Neural cell (in vitro differentiated cells): ENCODE results near the gene BABAM2. TPM values are rescaled to one million over a fixed set of nuclear protein-coding genes. Genes with fewer than 3 reads are reported as not detected.

Experiments
- H2AFZ ChIP-seq: fragments of 200-600, 300-800 bp; sonication (generic), shearing (Covaris generic); 2 replicates; pipeline ENCODE4 v1.6.0; 2014; ENCODE audit warnings: low read depth, mild to moderate bottlenecking, antibody characterized with exemption, low read length, moderate library complexity
- H3F3A ChIP-seq: fragments of 200-600 bp; shearing (Covaris generic); 2 replicates; pipeline ENCODE4 v1.6.1; 2016; ENCODE audit warnings: mild to moderate bottlenecking, moderate library complexity, mixed read lengths, antibody characterized with exemption, low read length; ENCODE audit not compliant: insufficient read depth, poor library complexity, severe bottlenecking
- H3K27ac ChIP-seq: fragments of 200-600, 300-800 bp; sonication (generic), shearing (Covaris generic); 2 replicates; pipeline ENCODE4 v1.5.1; 2014; ENCODE audit warnings: mild to moderate bottlenecking, low read length, moderate library complexity
- H3K27me3 ChIP-seq: fragments of 300-800, 200-600 bp; sonication (generic), shearing (Covaris generic); 2 replicates; pipeline ENCODE4 v1.6.0; 2014; ENCODE audit warnings: mild to moderate bottlenecking, low read depth, low read length, moderate library complexity; ENCODE audit not compliant: insufficient read depth
- H3K36me3 ChIP-seq: fragments of 300-800, 200-600 bp; sonication (generic), shearing (Covaris generic); 2 replicates; pipeline ENCODE4 v1.5.1; 2014; ENCODE audit warnings: mild to moderate bottlenecking, antibody characterized with exemption, low read length, moderate library complexity; ENCODE audit not compliant: insufficient read depth
- H3K4me2 ChIP-seq: fragments of 300-800, 200-600 bp; sonication (generic), shearing (Covaris generic); 2 replicates; pipeline ENCODE4 v1.6.0; 2014; ENCODE audit warnings: mild to moderate bottlenecking, low read length
- H3K4me3 ChIP-seq: fragments of 300-800, 200-600 bp; sonication (generic), shearing (Covaris generic); 2 replicates; pipeline ENCODE4 v1.5.1; 2014; ENCODE audit warnings: mild to moderate bottlenecking, low read length, moderate library complexity
- H3K79me2 ChIP-seq: fragments of 200-600 bp; shearing (Covaris generic); replicated peaks from 2 replicates; pipeline ENCODE4 v1.6.0; 2014; ENCODE audit warnings: mild to moderate bottlenecking, low read length, moderate library complexity; ENCODE audit not compliant: insufficient read depth
- H3K9ac ChIP-seq: fragments of 300-800, 200-600 bp; sonication (generic), shearing (Covaris generic); 2 replicates; pipeline ENCODE4 v1.6.1; 2016; ENCODE audit warnings: mild to moderate bottlenecking, low read length, mixed read lengths
- H3K9me2 ChIP-seq: fragments of 200-600 bp; shearing (Covaris generic); 2 replicates; pipeline ENCODE4 v1.6.1; 2016; ENCODE audit warnings: mild to moderate bottlenecking, low read length, mixed read lengths; ENCODE audit not compliant: insufficient read depth
- H3K9me3 ChIP-seq: fragments of 200-600, 300-800 bp; sonication (generic), shearing (Covaris generic); 2 replicates; pipeline ENCODE4 v1.6.1; 2016; ENCODE audit warnings: mild to moderate bottlenecking, mixed run types, low read length, moderate library complexity, mixed read lengths
- H4K20me1 ChIP-seq: fragments of 200-600 bp; shearing (Covaris generic); 2 replicates; pipeline ENCODE4 v1.6.1; 2016; ENCODE audit warnings: mild to moderate bottlenecking, mixed run types; ENCODE audit not compliant: insufficient read depth
- EP300 ChIP-seq: fragments of 450-650 bp; conservative IDR thresholded peaks from 2 replicates; pipeline ENCODE4 v1.6.1; 2014; ENCODE audit warnings: antibody characterized with exemption, mild to moderate bottlenecking, moderate library complexity; ENCODE audit not compliant: poor library complexity, severe bottlenecking
- EZH2 ChIP-seq: fragments of 200-600, 300-800 bp; shearing (Covaris generic), sonication (generic); IDR thresholded peaks from 2 replicates; pipeline ENCODE4 v1.6.1; 2014; ENCODE audit warnings: antibody characterized with exemption, low read length, borderline replicate concordance, mild to moderate bottlenecking; ENCODE audit not compliant: insufficient read depth, poor library complexity, severe bottlenecking
- MXI1 ChIP-seq: fragments of 450-650 bp; conservative IDR thresholded peaks from 2 replicates; pipeline ENCODE4 v1.6.1; 2014; ENCODE audit warnings: antibody characterized with exemption, mild to moderate bottlenecking; ENCODE audit not compliant: poor library complexity, severe bottlenecking
- RAD21 ChIP-seq: fragments of 450-650 bp; conservative IDR thresholded peaks from 2 replicates; pipeline ENCODE4 v1.6.1; 2014; ENCODE audit warnings: antibody characterized with exemption, mild to moderate bottlenecking, moderate library complexity
- SMC3 ChIP-seq: fragments of 450-650 bp; conservative IDR thresholded peaks from 2 replicates; pipeline ENCODE4 v1.6.1; 2014; ENCODE audit warnings: antibody characterized with exemption, mild to moderate bottlenecking, moderate library complexity; ENCODE audit not compliant: poor library complexity
- TAF1 ChIP-seq: IDR thresholded peaks from 2 replicates; pipeline ENCODE4 v1.6.1; 2012; ENCODE audit warnings: low read depth
- polyA plus RNA-seq: library from polyadenylated mRNA; depleted of rRNA; stranded (reverse); fragments of >200 nt; gene quantifications from 2 replicates; pipeline ENCODE4 v1.2.3, GENCODE V29; 2014
- TF ChIP-seq, protein P1 (sequence below): fragments of 450-650 bp; IDR thresholded peaks from 2 replicates; pipeline ENCODE4 v1.5.1; 2014; ENCODE audit warnings: antibody characterized with exemption, mild to moderate bottlenecking, moderate library complexity; ENCODE audit not compliant: poor library complexity, severe bottlenecking
- TF ChIP-seq, protein P2 (sequence below): IDR thresholded peaks from 2 replicates; pipeline ENCODE4 v1.6.1; 2012; ENCODE audit warnings: borderline replicate concordance

BABAM2 gene
- polyA plus RNA-seq, 1 donor from 2014 or later = 15.3 TPM

DNA sequence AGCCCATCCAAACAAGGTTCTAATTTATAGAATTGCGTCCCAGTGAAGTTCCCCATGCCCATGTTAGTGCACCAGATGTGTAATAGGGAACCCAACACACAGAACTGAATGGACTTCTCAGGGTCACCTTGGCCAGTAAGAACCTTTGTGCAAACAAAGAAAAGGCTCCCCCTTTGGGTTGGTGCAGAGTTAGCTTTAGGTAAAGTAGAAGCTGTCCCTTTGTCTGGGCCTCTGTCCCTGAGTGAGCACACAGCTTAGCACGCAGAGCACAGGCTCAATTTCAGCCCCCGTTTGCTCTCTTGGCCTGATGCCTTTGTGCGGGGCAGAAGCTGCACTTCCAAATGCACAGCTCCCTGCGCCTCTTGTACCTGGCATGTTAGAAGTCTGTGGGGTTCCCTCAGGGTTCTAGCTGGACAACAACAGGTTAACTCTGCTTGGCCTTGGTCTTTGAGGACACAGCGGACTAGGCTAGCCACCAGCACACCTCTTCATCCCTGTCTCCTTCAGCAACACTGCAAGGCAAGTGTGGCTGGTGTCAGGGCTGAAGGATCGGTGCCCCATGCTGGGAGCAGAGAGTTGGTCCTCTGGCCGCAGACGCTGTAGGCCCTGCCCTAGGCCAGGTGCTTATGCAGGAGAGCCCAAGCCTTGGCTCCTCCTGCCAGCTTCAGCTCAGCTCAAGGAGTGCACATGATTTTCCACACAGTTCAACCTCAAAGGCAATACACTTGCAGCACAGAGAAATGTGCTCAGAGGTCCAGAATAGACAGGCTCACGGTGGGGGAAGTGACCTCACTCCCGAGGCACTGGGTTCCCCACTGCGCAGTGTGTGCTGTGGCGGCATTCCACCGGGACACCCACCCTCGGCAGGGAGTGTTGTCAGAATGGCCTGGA lies 428.8 kb downstream of the BABAM2 start:
- no peaks in the 10 kb centered on the region for H3K27me3 ChIP-seq
- H3K9me2 ChIP-seq = no peaks in the 10 kb centered on the region
- no peaks in the 10 kb centered on the region for H3K79me2 ChIP-seq
- H3K4me2 ChIP-seq = no peak overlapping the region
- TF ChIP-seq MXI1 = no peak
- TF ChIP-seq, protein P1, sequence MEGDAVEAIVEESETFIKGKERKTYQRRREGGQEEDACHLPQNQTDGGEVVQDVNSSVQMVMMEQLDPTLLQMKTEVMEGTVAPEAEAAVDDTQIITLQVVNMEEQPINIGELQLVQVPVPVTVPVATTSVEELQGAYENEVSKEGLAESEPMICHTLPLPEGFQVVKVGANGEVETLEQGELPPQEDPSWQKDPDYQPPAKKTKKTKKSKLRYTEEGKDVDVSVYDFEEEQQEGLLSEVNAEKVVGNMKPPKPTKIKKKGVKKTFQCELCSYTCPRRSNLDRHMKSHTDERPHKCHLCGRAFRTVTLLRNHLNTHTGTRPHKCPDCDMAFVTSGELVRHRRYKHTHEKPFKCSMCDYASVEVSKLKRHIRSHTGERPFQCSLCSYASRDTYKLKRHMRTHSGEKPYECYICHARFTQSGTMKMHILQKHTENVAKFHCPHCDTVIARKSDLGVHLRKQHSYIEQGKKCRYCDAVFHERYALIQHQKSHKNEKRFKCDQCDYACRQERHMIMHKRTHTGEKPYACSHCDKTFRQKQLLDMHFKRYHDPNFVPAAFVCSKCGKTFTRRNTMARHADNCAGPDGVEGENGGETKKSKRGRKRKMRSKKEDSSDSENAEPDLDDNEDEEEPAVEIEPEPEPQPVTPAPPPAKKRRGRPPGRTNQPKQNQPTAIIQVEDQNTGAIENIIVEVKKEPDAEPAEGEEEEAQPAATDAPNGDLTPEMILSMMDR = no peak
- TF ChIP-seq EP300 = no peak
- TF ChIP-seq, protein P2, sequence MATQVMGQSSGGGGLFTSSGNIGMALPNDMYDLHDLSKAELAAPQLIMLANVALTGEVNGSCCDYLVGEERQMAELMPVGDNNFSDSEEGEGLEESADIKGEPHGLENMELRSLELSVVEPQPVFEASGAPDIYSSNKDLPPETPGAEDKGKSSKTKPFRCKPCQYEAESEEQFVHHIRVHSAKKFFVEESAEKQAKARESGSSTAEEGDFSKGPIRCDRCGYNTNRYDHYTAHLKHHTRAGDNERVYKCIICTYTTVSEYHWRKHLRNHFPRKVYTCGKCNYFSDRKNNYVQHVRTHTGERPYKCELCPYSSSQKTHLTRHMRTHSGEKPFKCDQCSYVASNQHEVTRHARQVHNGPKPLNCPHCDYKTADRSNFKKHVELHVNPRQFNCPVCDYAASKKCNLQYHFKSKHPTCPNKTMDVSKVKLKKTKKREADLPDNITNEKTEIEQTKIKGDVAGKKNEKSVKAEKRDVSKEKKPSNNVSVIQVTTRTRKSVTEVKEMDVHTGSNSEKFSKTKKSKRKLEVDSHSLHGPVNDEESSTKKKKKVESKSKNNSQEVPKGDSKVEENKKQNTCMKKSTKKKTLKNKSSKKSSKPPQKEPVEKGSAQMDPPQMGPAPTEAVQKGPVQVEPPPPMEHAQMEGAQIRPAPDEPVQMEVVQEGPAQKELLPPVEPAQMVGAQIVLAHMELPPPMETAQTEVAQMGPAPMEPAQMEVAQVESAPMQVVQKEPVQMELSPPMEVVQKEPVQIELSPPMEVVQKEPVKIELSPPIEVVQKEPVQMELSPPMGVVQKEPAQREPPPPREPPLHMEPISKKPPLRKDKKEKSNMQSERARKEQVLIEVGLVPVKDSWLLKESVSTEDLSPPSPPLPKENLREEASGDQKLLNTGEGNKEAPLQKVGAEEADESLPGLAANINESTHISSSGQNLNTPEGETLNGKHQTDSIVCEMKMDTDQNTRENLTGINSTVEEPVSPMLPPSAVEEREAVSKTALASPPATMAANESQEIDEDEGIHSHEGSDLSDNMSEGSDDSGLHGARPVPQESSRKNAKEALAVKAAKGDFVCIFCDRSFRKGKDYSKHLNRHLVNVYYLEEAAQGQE = no peak
- no peak for TF ChIP-seq SMC3
- no peak for TF ChIP-seq TAF1
- no peaks in the 10 kb centered on the region for H3K9me3 ChIP-seq
- H3K36me3 ChIP-seq = no peaks in the 10 kb centered on the region
- no peaks in the 10 kb centered on the region for H3F3A ChIP-seq
- no peaks in the 10 kb centered on the region for H4K20me1 ChIP-seq
- no peak overlapping the region for H3K4me3 ChIP-seq
- no peak overlapping the region for H2AFZ ChIP-seq
- H3K9ac ChIP-seq = no peak overlapping the region
- no peak overlapping the region for H3K27ac ChIP-seq

DNA sequence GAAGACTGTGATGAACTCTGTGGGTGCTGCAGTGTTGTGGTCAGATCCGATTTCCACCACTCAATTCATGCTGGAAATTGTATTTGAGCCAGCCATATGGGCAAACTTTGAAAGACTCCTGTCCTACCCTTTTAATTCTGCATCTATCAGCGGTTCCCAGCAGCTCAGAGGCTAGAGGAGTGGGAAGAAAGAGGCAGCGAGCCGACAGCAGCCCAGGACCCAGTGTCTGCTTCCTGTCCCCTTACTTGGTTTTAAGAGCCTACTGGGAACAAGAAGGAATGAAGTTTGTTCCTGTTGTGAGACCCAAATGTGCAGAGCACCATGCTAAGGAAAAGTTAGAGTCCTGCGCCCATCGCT lies 429.5 kb downstream of the BABAM2 start:
- Histone ChIP-seq H3K9me2 (no peaks in the 10 kb centered on the region), H3K4me2 (no peak overlapping the region), H3K9ac (no peak overlapping the region), H3F3A (no peaks in the 10 kb centered on the region), H3K27me3 (no peaks in the 10 kb centered on the region), H3K36me3 (no peaks in the 10 kb centered on the region), H3K79me2 (no peaks in the 10 kb centered on the region), H2AFZ (no peak overlapping the region), H3K9me3 (no peaks in the 10 kb centered on the region), H3K4me3 (no peak overlapping the region), H4K20me1 (no peaks in the 10 kb centered on the region), H3K27ac (no peak overlapping the region)
- TF ChIP-seq EP300 (no peak), MXI1 (no peak), TAF1 (no peak), EZH2 (no peak), RAD21 (no peak)
- TF ChIP-seq, protein P1 = no peak
